Globus pallidus (tissue), 1 donor: ENCODE results near the gene COMMD3.
"Not testable (repeated sequence)": the region's sequence is repeated elsewhere in the genome, so short reads cannot be mapped to it uniquely, and the experiment has no call there.

Experiments
- DNase-seq: peaks from one replicate; pipeline ENCODE4 v3.0.0-alpha.2; 2015; ENCODE audit warnings: low spot score

Gene COMMD3

GRCh38 chr10:22338931-22339330, 22.7 kb downstream of the COMMD3 start:
- DNase-seq, result no peak

GRCh38 chr10:22339761-22340328, 23.7 kb downstream of the COMMD3 start:
- no peak for DNase-seq

DNA sequence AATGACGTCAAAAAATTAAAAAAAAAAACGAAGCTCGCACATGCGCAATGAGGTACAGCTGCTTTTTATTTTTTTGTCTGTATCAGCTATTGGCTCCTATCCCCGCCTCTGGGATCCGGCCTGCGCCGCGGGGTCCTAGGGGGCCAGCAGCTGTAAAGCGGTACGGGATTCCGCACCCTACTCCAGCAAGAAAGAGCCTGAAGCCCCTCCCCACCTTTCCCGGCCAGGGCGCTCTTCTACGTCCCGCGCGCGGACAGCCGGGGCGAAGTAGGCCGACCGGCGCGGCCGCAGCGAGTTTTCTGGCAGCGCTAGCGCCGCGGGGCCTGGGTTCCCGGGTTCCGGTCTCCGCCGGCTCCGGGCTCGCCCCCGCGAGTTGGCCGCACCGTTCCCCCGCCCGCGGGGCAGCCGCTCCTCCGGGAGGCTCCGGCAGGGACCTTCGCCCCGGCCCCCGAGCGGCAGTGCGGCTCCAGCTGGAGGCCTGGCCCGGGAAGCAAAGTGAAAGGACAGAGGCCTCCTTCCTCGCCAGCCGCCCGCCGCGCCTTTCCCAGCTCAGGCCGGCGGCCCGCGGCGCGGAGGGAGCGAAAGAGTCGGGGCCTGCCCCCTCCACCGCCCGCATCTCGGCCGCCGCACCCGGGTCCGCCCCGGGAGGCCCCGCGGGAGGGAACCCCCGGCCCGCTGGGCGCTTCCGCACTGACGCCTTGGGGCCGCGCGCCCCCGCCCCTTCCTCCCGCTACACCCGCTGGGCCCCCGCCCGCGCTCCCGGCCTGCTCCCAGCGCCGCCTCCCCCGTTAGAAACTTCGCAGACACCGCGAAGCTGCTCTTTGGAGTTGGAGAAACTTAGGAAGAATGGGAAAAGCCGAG, 24.4 kb downstream of the COMMD3 start:
- peak; percentile 85 for DNase-seq

DNA sequence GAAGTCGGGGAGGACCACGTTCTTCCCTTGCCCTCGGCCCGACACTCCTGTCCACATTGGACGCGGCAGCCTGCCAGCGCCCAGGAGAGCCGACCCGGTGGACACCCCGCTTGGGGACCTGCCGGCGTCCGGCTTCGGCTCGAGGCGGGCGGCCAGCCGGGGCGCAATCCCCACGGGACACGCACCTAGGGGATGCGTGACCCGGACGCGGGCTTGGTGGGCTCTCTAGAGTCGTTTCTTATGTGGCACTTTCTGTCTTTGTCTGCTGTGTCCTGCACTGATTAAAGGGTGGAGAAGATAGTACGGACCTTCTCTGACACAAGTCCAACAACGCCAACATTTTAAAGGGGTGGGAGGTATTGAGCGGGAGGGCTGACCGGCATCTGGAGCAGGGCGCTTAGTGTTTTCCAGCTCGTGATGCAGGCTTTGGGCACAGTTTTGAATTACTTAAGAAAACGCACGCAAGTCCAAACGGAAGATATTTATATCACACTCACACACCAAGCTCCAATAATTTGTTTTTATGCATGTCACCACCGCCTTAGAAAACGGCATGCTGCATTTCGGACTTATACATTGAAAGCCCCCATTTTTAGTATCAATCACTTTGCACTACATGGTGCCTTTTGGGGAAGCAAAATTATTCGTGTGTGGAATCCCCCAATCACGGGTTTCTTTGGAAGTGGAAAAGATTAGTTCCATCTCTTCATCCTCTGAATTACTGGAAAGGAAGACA, 25.2 kb downstream of the COMMD3 start:
- DNase-seq, result no peak

DNA sequence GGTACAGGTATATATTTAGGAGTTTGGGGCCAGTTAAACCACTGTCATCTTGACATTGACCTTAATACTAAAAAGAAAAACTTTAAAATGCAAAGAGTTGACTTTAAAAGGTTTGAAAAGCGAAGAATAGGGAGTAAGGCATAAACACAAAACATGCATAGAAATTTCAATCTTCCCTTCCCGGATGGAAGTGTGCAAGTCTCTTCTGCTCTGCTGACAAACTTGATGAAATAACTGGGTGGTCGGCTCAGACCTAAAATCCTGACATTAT, 25.7 kb downstream of the COMMD3 start:
- no peak for DNase-seq

DNA sequence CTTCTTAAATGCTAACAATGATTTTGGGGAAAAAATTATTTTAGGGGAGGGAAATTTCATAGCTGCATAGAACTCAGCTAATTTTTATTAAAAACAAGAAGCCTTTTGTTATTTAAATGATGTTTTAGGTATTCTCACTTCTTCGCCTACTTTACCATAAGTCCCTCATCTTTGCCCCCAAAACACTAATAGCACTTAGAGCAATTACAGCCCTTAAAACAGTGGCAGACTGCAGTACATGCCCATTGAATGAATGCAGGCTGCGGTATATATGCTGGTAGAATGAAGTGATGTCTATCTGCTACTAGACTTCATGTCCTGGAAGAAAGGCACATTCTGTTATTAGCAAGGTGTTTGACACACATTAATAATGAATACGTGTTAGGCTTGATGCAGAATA, 26.2 kb downstream of the COMMD3 start:
- DNase-seq, result no peak

DNA sequence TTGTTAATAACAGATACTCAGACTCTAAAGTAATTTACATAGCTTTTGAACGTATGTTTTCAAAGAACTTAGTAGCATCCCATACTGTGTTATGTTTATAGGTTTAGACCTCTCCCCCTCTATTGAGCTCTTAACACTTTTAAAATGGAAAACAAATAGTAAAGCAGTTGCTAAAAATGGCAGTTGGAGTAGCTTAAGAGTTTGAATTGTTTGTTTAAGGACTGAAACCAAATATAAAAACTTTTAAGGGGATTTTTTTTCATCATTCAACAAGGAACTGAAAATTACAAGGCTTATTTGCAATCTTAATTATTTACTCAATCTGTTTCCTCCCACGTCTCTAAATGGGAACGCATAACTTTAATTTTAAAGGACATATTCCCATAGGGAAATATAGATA, 27.5 kb downstream of the COMMD3 start:
- DNase-seq, result no peak

GRCh38 chr10:22344249-22344648, 28.1 kb downstream of the COMMD3 start:
- no peak for DNase-seq

DNA sequence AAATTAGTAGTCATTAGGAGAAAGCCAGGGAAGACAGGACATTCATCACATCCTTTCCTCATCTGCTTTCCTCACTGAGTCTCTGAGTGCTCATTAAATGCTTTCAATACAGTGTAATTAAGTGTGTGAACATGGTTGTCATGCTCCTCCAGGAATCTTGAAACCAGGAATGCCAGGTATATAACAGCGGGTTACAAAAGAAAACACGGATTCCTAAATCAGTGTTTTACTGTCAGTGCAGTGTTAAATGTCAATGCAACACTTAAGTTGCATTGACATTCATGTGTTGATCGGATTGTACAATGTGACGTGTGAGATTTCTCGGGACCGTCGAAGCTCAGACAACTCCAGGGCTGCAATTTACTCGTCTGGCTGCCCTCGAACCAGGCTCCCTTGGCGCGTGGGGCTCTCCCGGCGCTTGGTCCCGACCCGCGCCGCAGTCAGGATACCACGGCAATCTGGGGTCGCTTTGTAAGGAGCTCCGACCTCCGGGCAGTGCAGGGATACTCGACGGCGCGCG, 28.7 kb downstream of the COMMD3 start:
- no peak for DNase-seq

DNA sequence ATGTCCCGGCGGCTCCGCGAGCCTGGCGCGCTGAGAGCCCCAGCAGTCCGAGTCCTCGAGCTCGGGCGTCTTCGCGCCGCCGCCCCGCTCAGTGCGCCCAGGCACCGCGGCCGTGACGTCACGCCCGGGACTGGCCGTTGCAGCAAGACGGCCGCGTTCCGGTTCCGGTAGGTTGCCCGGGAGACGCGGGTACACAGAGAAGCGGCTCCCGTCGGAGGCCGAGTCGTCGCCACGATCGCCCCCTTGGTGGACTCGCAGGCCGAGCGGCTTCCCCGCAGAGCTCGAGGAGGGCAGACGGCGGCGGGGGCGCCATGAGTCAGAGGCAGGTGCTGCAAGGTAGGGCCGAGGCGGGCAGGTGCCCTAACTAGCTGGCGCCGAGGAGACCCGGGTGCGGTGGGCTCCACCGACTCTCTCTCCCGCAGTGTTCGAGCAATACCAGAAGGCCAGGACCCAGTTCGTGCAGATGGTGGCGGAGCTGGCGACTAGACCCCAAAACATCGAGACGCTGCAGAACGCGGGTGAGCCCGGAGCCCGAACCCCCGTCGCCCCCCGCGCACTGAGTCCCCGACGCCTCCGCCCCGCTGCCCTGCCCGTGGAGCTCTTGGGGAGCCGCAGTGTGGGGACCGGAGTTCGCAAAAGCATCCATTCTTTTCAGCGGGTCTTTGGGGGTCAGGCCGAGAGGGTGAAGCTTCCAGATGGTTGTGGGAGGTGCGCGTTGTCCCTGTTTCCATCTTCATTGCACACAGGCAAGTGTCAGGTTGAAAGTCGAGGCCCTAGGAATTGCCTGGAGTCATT, 29.3 kb downstream of the COMMD3 start, which contains the start of gene SPAG6:
Gene SPAG6, plus strand, starts transcription at position 196 of the 795 bp plus-strand sequence. Its CDS starts 116 bp downstream, at position 312.
- DNase-seq, result peak; percentile 57

DNA sequence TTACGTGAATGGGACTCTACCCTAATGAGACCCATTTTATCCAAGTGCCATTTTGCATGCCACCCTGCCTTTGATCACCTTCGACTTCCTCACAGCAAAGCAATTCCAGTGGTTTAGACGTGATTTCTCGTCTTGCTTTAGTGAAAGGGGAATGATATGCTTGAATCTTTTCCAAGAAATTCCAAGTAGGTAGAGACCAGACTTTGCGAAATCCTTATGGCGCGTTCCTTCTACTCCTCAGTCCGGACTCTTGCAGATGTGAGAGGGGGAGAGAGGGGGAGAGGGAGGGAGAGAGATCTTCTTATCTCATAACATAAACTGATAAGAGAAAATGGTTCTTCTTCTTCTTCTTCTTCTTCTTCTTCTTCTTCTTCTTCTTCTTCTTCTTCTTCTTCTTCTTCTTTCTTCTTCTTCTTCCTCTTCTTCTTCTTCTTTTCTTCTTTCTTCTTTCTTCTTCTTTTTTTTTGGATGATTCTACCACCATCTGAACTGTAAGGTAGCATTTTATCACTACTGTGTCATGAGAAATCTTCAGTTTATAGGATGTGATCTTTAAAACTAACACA, 30.0 kb downstream of the COMMD3 start:
- no peak for DNase-seq

- DNase-seq, result no peak
These were observed 33.6 kb downstream of the COMMD3 start for GRCh38 chr10:22349755-22350154.

- DNase-seq, result no peak
These were observed 35.0 kb downstream of the COMMD3 start for GRCh38 chr10:22351131-22351703.

DNA sequence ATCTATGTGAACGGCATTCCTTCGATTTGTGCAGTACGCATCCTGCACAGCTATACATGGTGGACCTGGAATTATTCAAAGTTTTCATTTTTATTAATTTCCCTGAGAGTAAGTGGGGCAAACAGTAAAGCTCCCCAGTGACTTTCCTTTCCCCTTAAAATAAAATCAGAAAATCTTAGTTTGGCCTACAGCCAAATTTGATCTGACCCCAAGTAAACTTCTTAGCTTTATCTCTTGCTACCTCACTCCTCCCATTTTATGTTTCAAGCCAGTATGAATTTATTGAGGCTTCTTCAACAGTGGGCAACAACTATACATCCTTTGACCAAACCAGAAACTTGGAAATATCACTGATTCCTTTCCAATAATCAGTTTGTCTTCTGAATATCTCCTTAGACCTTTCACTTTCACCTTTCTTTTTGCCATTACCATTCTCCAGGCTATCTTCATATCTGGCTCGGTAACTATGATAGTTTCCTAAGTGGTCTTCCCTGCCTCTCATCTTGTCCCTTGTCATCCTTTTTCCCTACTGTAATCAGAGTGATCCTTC, 40.2 kb downstream of the COMMD3 start:
- DNase-seq, result no peak

DNA sequence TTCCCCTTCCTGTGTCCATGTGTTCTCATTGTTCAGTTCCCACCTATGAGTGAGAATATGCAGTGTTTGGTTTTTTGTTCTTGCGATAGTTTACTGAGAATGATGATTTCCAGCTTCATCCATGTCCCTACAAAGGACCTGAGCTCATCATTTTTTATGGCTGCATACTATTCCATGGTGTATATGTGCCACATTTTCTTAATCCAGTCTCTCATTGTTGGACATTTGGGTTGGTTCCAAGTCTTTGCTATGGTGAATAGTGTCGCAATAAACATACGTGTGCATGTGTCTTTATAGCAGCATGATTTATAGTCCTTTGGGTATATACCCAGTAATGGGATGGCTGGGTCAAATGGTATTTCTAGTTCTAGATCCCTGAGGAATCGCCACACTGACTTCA, 41.6 kb downstream of the COMMD3 start:
- DNase-seq, result not testable (repeated sequence)

DNA sequence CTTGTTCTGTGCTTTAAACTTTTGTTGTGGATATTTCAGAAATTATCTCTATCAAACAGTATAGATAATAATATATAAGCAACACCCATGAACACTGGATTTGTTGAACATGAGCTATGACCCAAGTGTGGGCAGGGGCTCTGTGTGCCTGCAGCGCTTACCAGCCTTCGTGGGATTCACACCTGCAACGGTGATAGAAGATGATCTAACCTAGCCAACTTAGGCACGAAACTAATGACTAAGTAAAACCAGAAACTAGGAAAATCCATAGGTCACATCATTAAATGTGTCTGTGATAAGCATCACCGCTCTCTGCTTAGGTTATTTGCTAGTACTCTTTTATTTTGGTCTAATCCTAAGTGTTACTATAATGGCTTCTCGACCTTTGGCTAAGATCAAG, 47.1 kb downstream of the COMMD3 start:
- DNase-seq, result no peak

DNA sequence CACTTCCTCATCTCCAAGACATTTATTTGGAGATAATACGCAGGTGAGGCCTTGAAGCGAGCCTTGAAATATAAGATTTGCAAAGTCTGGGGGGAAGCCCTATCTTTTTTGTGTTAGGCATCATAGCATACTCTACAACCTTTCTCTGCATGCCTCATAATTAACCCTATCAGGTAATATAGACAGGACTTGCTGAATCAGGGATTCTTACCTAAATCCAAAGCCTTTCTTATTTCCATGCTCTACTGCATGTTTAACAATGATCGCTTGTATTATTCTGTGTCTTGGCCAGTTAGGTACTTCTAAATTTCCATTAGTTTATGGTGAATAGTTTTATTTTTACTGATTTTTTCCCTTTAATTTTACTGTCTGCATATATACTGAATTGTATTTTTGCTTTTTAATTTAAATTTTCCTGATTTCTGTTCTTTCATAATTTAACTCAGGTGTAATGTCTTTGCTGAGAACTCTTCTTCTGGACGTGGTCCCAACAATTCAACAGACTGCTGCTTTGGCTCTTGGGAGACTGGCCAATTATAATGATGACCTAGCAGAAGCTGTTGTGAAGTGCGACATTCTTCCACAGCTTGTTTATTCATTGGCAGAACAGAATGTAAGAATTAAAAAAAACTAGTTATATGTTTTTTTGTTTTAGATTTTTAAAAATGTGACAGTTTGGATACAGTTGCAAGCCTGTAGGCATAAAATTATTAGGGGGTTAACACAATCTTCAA, 48.4 kb downstream of the COMMD3 start:
- no peak for DNase-seq

- peak; percentile 37 for DNase-seq
These were observed 49.0 kb downstream of the COMMD3 start for GRCh38 chr10:22365233-22365632.

DNA sequence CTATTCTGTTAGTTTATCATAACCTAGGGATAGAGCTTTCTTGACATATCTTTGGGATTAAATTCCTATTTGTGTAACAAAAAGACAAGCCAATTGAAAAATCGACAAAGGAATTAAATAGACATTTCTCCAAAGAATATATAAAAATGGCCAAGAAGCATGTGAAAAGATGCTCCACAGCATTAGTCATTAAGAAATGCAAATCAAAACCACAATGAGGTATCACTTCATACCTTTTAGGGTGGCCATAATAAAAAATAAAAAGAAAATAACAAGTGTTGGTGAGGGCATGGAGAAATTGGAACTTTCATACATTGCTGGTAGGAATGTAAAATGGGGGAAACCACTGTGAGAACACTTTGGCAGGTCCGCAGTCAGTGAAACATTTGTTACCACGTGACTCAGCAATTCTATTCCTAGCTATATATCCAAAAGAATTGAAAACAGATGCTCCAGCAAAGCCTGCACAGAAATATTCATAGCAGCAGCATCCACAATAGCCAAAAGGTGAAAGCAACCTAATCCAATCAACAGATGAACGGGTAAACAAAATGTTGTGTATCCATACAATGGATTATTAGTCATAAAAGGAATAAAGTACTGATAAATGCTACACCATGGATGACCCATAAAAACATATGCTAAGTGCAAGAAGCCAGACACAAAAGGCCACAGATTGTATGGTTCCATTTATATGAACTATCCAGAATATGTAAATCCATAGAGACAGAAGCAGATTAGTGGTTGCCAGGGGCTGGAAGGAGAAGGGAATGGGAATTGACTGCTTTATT, 49.7 kb downstream of the COMMD3 start:
- DNase-seq, result no peak

DNA sequence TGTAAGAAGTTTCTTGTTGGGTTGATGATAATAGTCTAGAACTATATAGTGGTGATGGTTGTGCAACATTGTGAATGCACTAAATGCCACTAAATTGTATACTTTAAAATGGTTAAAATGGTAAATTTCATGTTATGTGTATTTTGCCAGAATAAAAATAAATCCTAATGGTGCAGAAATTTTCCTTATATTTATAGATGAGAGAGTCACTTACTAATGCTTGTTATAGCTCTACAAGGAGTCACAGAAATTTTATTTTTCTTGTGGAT, 50.2 kb downstream of the COMMD3 start:
- no peak for DNase-seq
